Right cardiac atrium (tissue), 5 donors: Measurements from ENCODE around the gene KCNAB1. TPM values are rescaled to one million over a fixed set of nuclear protein-coding genes. Genes with fewer than 3 reads are reported as not detected.
A peak's percentile ranks its signal among the peaks of the same experiment; 100 is the strongest.

Experiments used
- ATAC-seq, 2 donors: fragments of 200-7000 bp; cut with Tn5 transposase; one replicate each; pipeline versions ENCODE4 v1.8.0 to v1.9.1; 2020; ENCODE audit warnings: moderate library complexity in 2 of 2, mild to moderate bottlenecking in 1 of 2
- DNase-seq, 3 donors: peaks; one replicate each; pipeline ENCODE4 v3.0.0-alpha.2; 2020
- H3K27ac ChIP-seq: one replicate; pipeline ENCODE4 v1.5.1; 2013; ENCODE audit warnings: mild to moderate bottlenecking, low read length, control low read depth, moderate library complexity
- H3K27me3 ChIP-seq: one replicate; pipeline ENCODE4 v1.6.1; 2013; ENCODE audit not compliant: control insufficient read depth, insufficient read depth
- H3K4me1 ChIP-seq: one replicate; pipeline ENCODE4 v1.6.1; 2013; ENCODE audit warnings: low read length; ENCODE audit not compliant: control insufficient read depth, insufficient read depth
- H3K4me3 ChIP-seq: one replicate; pipeline ENCODE4 v1.5.1; 2013; ENCODE audit warnings: low read length, control low read depth
- H3K9me3 ChIP-seq: one replicate; pipeline ENCODE4 v1.6.1; 2013; ENCODE audit warnings: low read length; ENCODE audit not compliant: control insufficient read depth
- WGBS: extraction: QIAGEN DNeasy Blood & Tissue Kit; methylation state at CpG from one replicate; pipeline ENCODE4 v1.1.7; 2013; 5-methylcytosine and 5-hydroxymethylcytosine counted together
- intact Hi-C, 4 donors: fragments of 100-400 bp; cut with DNase I; formaldehyde crosslinking; loops; one replicate each; pipeline versions ENCODE4 v1.11.0 to v1.14.0; 2022 to 2023
- polyA plus RNA-seq: library from polyadenylated mRNA; stranded (reverse); fragments of 200-250 nt; gene quantifications from one replicate; pipeline ENCODE4 v1.2.3, GENCODE V29; 2013
- total RNA-seq, 4 donors: library from RNA; stranded (reverse); fragmentation: NEBNext Ultra II Directional; extraction: Animal tissue kit (Norgen Biotek cat#: 25700); gene quantifications; one replicate each; pipeline ENCODE4 v1.2.1, GENCODE V29; 2021
- donor health status: healthy with polysubstance abuse.
- donor health status: DM: no; HTN: yes; CAD: no.
- donor health status: DM: no; HTN: no; CAD: no.
- donor health status: DM: no; HTN: yes; CAD: no; lungs with severe emphysema.
- donor health status: DM: yes; HTN: yes; CAD: no.

KCNAB1 gene
- total and polyA plus RNA-seq, 5 donors = 1.1 to 3.7 (median 2.0) TPM

GRCh38 chr3:156547637-156548036 lies 427.3 kb downstream of the KCNAB1 start:
- intact Hi-C loops = loop anchor here in 2 of 4 donors (5.0 to 10.0 kb wide), 2 partner anchors 130 to 587 kb away; no protein-coding TSS in a partner anchor
- peak overlapping the region; percentile 5 for H3K4me3 ChIP-seq
- no peak for DNase-seq
- WGBS = 32% methylated on average over 2 of the region's 2 CpGs
- peaks cover 9% of the 10 kb centered on the region for H3K4me1 ChIP-seq
- no peaks in the 10 kb centered on the region for H3K9me3 ChIP-seq
- ATAC-seq = peak; percentile 43 to 51
- H3K27ac ChIP-seq = no peak overlapping the region
- H3K27me3 ChIP-seq = no peaks in the 10 kb centered on the region

- intact Hi-C loops = loop anchor here in 2 of 4 donors (5.0 to 10.0 kb wide), 2 partner anchors 129 to 587 kb away; no protein-coding TSS in a partner anchor
- H3K4me1 ChIP-seq = peaks cover 6% of the 10 kb centered on the region
- no peak for DNase-seq
These were observed 427.8 kb downstream of the KCNAB1 start for GRCh38 chr3:156548041-156548687.

DNA sequence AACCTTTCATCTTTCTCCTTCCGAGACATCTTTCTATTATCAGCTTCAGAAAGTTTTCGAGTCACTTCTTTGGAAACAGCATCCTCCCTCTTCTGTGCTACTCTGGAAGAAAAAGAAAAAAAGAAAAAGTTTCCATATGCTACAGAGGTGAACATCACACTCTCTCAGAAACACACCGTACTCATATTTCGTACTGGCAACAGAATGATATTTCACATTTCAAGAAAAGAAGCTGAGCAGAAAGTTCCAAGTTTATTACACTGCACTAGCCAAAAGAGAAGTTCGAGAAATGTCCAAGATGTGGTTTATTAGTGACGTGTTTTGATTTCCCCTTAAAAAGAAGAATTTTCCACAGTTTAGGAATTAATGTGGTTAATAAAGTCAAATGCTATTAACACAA lies 428.5 kb downstream of the KCNAB1 start:
- intact Hi-C loops = loop anchor here in 2 of 4 donors (5.0 to 10.0 kb wide), 2 partner anchors 128 to 586 kb away; no protein-coding TSS in a partner anchor
- 56% methylated on average over 6 of the region's 6 CpGs for WGBS
- no peak for ATAC-seq

More at GRCh38 chr3:156548041-156548687, 427.8 kb downstream of the KCNAB1 start:
- peak in 1 of 2 donors; percentile 25 for ATAC-seq
- H3K27me3 ChIP-seq = no peaks in the 10 kb centered on the region
- H3K27ac ChIP-seq = peak overlapping the region; percentile 64
- H3K4me3 ChIP-seq = no peak overlapping the region
- H3K9me3 ChIP-seq = no peaks in the 10 kb centered on the region
- WGBS = 64% methylated on average over 4 of the region's 4 CpGs

GRCh38 chr3:156551261-156551660 lies 430.9 kb downstream of the KCNAB1 start:
- H3K27ac ChIP-seq = no peak overlapping the region
- DNase-seq (peak in 1 of 3 donors; percentile 15), ATAC-seq (no peak)
- WGBS = 50% methylated on average over 4 of the region's 4 CpGs
- peaks cover 4% of the 10 kb centered on the region for H3K4me1 ChIP-seq
- intact Hi-C loops = loop anchor here in 3 of 4 donors (10.0 kb wide), 2 partner anchors 124 to 534 kb away; partner anchors contain the start of gene TIPARP (in 2 of the 3)
- no peak overlapping the region for H3K4me3 ChIP-seq
- H3K9me3 ChIP-seq = no peaks in the 10 kb centered on the region
- H3K27me3 ChIP-seq = no peaks in the 10 kb centered on the region

More for the DNA sequence above, 428.5 kb downstream of the KCNAB1 start:
- Histone ChIP-seq H3K27me3 (no peaks in the 10 kb centered on the region), H3K4me3 (no peak overlapping the region), H3K27ac (no peak overlapping the region), H3K9me3 (no peaks in the 10 kb centered on the region), H3K4me1 (peaks cover 6% of the 10 kb centered on the region)
- DNase-seq = no peak

DNA sequence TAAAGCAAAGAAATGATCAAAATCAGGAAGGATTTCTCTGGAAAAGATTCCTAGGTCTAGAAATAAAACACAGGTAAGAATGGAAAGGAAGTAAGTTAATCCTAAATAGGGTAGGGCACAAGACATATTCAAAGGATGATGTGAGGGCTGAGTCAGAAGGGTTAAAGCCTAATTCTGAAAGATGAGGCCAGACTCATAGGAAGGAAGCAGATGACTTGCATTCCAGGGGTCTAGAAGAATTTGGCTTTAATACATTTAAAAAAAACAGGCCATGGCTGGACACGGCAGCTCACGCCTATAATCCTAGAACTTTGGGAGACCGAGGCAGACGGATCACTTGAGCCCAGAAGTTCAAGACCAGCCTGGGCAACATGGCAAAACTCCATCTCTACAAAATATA lies 431.4 kb downstream of the KCNAB1 start:
- Histone ChIP-seq H3K4me3 (no peak overlapping the region), H3K9me3 (no peaks in the 10 kb centered on the region), H3K4me1 (peaks cover 4% of the 10 kb centered on the region), H3K27ac (no peak overlapping the region), H3K27me3 (no peaks in the 10 kb centered on the region)
- intact Hi-C loops = loop anchor here in 3 of 4 donors (10.0 kb wide), 2 partner anchors 123 to 533 kb away; partner anchors contain the start of gene TIPARP (in 2 of the 3)
- WGBS = 53% methylated on average over 4 of the region's 4 CpGs
- ATAC-seq = no peak
- DNase-seq = no peak

- Histone ChIP-seq H3K4me3 (peak overlapping the region; percentile 77), H3K27me3 (no peaks in the 10 kb centered on the region), H3K9me3 (no peaks in the 10 kb centered on the region), H3K27ac (no peak overlapping the region), H3K4me1 (peaks cover 3% of the 10 kb centered on the region)
- intact Hi-C loops = loop anchor here in 3 of 4 donors (10.0 kb wide), 2 partner anchors 122 to 532 kb away; partner anchors contain the start of gene TIPARP (in 2 of the 3)
- WGBS = 72% methylated on average over 2 of the region's 2 CpGs
- ATAC-seq (no peak), DNase-seq (no peak)
These were observed 432.6 kb downstream of the KCNAB1 start for GRCh38 chr3:156552973-156553372.

- ATAC-seq = peak in 1 of 2 donors; percentile 22
These were observed 433.5 kb downstream of the KCNAB1 start for GRCh38 chr3:156553705-156554356.

DNA sequence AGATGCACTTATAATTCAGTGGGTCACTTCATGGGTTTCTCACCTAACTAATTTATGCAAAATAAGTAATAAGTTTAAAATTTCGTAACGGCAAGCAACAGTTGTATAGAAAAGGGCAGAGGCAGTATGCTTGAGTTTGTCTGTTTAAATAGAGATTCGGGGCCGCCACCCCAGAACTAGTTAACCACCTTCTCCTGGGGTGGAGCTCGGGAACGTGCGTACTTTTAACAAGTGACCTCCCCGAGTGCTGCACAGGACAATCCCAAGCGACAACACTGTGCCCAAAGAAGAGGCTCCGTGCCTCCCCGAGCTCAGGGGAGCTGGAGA lies 434.1 kb downstream of the KCNAB1 start:
- DNase-seq (no peak), ATAC-seq (no peak)
- H3K27me3 ChIP-seq = no peaks in the 10 kb centered on the region
- intact Hi-C loops = loop anchor here in 3 of 4 donors (10.0 kb wide), 2 partner anchors 120 to 530 kb away; partner anchors contain the start of gene TIPARP (in 2 of the 3)
- peak overlapping the region; percentile 77 for H3K4me3 ChIP-seq
- no peaks in the 10 kb centered on the region for H3K9me3 ChIP-seq
- WGBS = under 1% methylated on average over 11 of the region's 11 CpGs
- H3K27ac ChIP-seq = peak overlapping the region; percentile 96
- H3K4me1 ChIP-seq = peaks cover 3% of the 10 kb centered on the region

More at GRCh38 chr3:156553705-156554356, 433.5 kb downstream of the KCNAB1 start:
- Histone ChIP-seq H3K27ac (peak overlapping the region; percentile 71), H3K4me1 (peaks cover 3% of the 10 kb centered on the region), H3K27me3 (no peaks in the 10 kb centered on the region), H3K9me3 (no peaks in the 10 kb centered on the region), H3K4me3 (peak overlapping the region; percentile 77)
- no peak for DNase-seq
- WGBS = 26% methylated on average over 11 of the region's 11 CpGs
- intact Hi-C loops = loop anchor here in 3 of 4 donors (10.0 kb wide), 2 partner anchors 121 to 531 kb away; partner anchors contain the start of gene TIPARP (in 2 of the 3)

GRCh38 chr3:156554842-156555687 lies 434.7 kb downstream of the KCNAB1 start, which contains the start of gene SSR3:
Gene SSR3 (minus strand): TSS chr3:156555117. CDS start chr3:156555089, 28 bp downstream.
- ATAC-seq (peak; percentile 100), DNase-seq (peak; percentile 100)
- intact Hi-C loops = loop anchor here in 3 of 4 donors (10.0 kb wide), 2 partner anchors 120 to 530 kb away; partner anchors contain the start of gene TIPARP (in 2 of the 3)
- H3K4me3 ChIP-seq = peak within 1 kb of the TSS; percentile 77
- H3K27ac ChIP-seq = peak within 1 kb of the TSS; percentile 96
- 3% methylated on average over 60 of the region's 60 CpGs for WGBS
- H3K27me3 ChIP-seq = no peaks in the 10 kb centered on the region
- peaks cover 3% of the 10 kb centered on the region for H3K4me1 ChIP-seq
- no peaks in the 10 kb centered on the region for H3K9me3 ChIP-seq

GRCh38 chr3:156558389-156558788 lies 438.0 kb downstream of the KCNAB1 start:
- Histone ChIP-seq H3K4me3 (no peak overlapping the region), H3K9me3 (no peaks in the 10 kb centered on the region), H3K4me1 (no peaks in the 10 kb centered on the region), H3K27ac (peak overlapping the region; percentile 41), H3K27me3 (no peaks in the 10 kb centered on the region)
- intact Hi-C loops = loop anchor here in 3 of 4 donors (10.0 kb wide), 2 partner anchors 116 to 526 kb away; partner anchors contain the start of gene TIPARP (in 2 of the 3)
- ATAC-seq (peak in 1 of 2 donors; percentile 31), DNase-seq (no peak)
